CD14-positive monocyte (primary cell): Measurements from ENCODE around the gene CPAMD8. TPM values are rescaled to one million over a fixed set of nuclear protein-coding genes. Genes with fewer than 3 reads are reported as not detected.

Experiments used
- DNase-seq, 3 donors: peaks; one replicate each; pipeline ENCODE4 v3.0.0-alpha.2; 2011 to 2022
- H2AFZ ChIP-seq: 2 replicates; pipeline ENCODE4 v1.6.0; 2012; ENCODE audit warnings: mild to moderate bottlenecking, low read depth, low read length, inconsistent platforms; ENCODE audit not compliant: insufficient read depth, poor library complexity, severe bottlenecking
- H3K27ac ChIP-seq, 2 donors: 1 replicate in 1 of 2; 2 replicates in 1 of 2; pipeline ENCODE4 v1.5.1; 2012 to 2013; ENCODE audit warnings: low read length in 2 of 2, control low read depth in 1 of 2, inconsistent platforms in 1 of 2, low read depth in 1 of 2, mild to moderate bottlenecking in 1 of 2
- H3K27me3 ChIP-seq, 2 donors: one replicate each; pipeline versions ENCODE4 v1.6.0 to v1.6.1; 2011 to 2013; ENCODE audit warnings: low read length in 2 of 2; ENCODE audit not compliant: control insufficient read depth in 2 of 2, insufficient read depth in 2 of 2
- H3K36me3 ChIP-seq, 2 donors: replicated peaks in 1 of 2; 1 replicate in 1 of 2; 2 replicates in 1 of 2; pipeline versions ENCODE4 v1.5.1 to v1.6.1; 2012 to 2013; ENCODE audit warnings: low read length in 2 of 2, control low read depth in 1 of 2, inconsistent platforms in 1 of 2, mild to moderate bottlenecking in 1 of 2; ENCODE audit not compliant: insufficient read depth in 2 of 2, control insufficient read depth in 1 of 2
- H3K4me1 ChIP-seq, 2 donors: 1 replicate in 1 of 2; 2 replicates in 1 of 2; pipeline versions ENCODE4 v1.5.1 to v1.6.1; 2012 to 2013; ENCODE audit warnings: low read length in 2 of 2, control low read depth in 1 of 2, inconsistent platforms in 1 of 2, mild to moderate bottlenecking in 1 of 2, moderate library complexity in 1 of 2; ENCODE audit not compliant: insufficient read depth in 2 of 2, control insufficient read depth in 1 of 2
- H3K4me2 ChIP-seq: replicated peaks from 2 replicates; pipeline ENCODE3; 2012; ENCODE audit warnings: low read length, moderate library complexity, mild to moderate bottlenecking; ENCODE audit not compliant: poor library complexity, severe bottlenecking; ENCODE audit errors: extremely low read depth
- H3K4me3 ChIP-seq, 3 experiments: fragments of 200-600 bp in 1 of 3; sonication (generic) in 1 of 3; replicated peaks in 1 of 3; 1 replicate in 2 of 3; 2 replicates in 1 of 3; pipeline ENCODE4 v1.5.1; 2011 to 2013; ENCODE audit warnings: low read length in 3 of 3, mild to moderate bottlenecking in 3 of 3, control low read depth in 2 of 3, low read depth in 2 of 3, inconsistent platforms in 1 of 3, moderate library complexity in 1 of 3
- H3K79me2 ChIP-seq: 2 replicates; pipeline ENCODE4 v1.6.0; 2012; ENCODE audit warnings: mild to moderate bottlenecking, control low read depth, inconsistent platforms, low read length, moderate library complexity; ENCODE audit not compliant: insufficient read depth
- H3K9ac ChIP-seq: 2 replicates; pipeline ENCODE4 v1.6.0; 2017; ENCODE audit warnings: low read length, mild to moderate bottlenecking; ENCODE audit not compliant: insufficient read depth, poor library complexity, severe bottlenecking
- H3K9me3 ChIP-seq, 2 donors: replicated peaks in 1 of 2; 1 replicate in 1 of 2; 2 replicates in 1 of 2; pipeline versions ENCODE4 v1.5.1 to v1.6.1; 2012 to 2013; ENCODE audit warnings: low read length in 2 of 2, control low read depth in 1 of 2; ENCODE audit not compliant: control insufficient read depth in 1 of 2, insufficient read depth in 1 of 2
- H4K20me1 ChIP-seq: 2 replicates; pipeline ENCODE4 v1.6.0; 2012; ENCODE audit warnings: mild to moderate bottlenecking, low read length, control low read depth, moderate library complexity; ENCODE audit not compliant: insufficient read depth
- H3K27ac Mint-ChIP-seq, 7 donors: one replicate each; pipeline ENCODE4 v1.8.0; 2020; ENCODE audit warnings: mild to moderate bottlenecking in 7 of 7, mixed read lengths in 7 of 7, moderate library complexity in 6 of 7, inconsistent platforms in 2 of 7
- H3K27me3 Mint-ChIP-seq, 3 donors: one replicate each; pipeline ENCODE4 v1.8.0; 2021 to 2022; ENCODE audit warnings: low read depth in 3 of 3, mild to moderate bottlenecking in 3 of 3, mixed read lengths in 3 of 3, moderate library complexity in 3 of 3, inconsistent platforms in 1 of 3
- H3K36me3 Mint-ChIP-seq, 2 donors: one replicate each; pipeline ENCODE4 v1.8.0; 2020; ENCODE audit warnings: mixed read lengths in 2 of 2, inconsistent platforms in 1 of 2, mild to moderate bottlenecking in 1 of 2
- H3K4me1 Mint-ChIP-seq: one replicate; pipeline ENCODE4 v1.8.0; 2020; ENCODE audit warnings: mild to moderate bottlenecking, mixed read lengths
- H3K4me3 Mint-ChIP-seq, 2 donors: one replicate each; pipeline ENCODE4 v1.8.0; 2020; ENCODE audit warnings: mild to moderate bottlenecking in 2 of 2, mixed read lengths in 2 of 2, moderate library complexity in 1 of 2
- H3K9me3 Mint-ChIP-seq, 7 donors: one replicate each; pipeline ENCODE4 v1.8.0; 2020 to 2022; ENCODE audit warnings: mixed read lengths in 7 of 7, mild to moderate bottlenecking in 6 of 7, moderate library complexity in 6 of 7, inconsistent platforms in 2 of 7
- WGBS: methylation state at CpG from one replicate; pipeline ENCODE4 v1.1.5; 2013; ENCODE audit warnings: missing lambda C conversion rate; ENCODE audit not compliant: insufficient coverage; 5-methylcytosine and 5-hydroxymethylcytosine counted together
- intact Hi-C, 2 donors: fragments of 100-400 bp; cut with micrococcal nuclease; formaldehyde crosslinking; loops; one replicate each; pipeline versions ENCODE4 v1.15.0 to v1.15.1; 2023
- polyA plus RNA-seq, 3 donors: library from polyadenylated mRNA; depleted of rRNA in 1 of 3; unstranded in 2 of 3; stranded (reverse) in 1 of 3; fragments of 300-500 nt in 2 of 3; fragments of >200 nt in 1 of 3; fragmentation: Illumina TruSeq in 2 of 3; gene quantifications; 1 replicate in 2 of 3; 2 replicates in 1 of 3; pipeline ENCODE4 v1.2.3, GENCODE V29; 2012 to 2021
- TF ChIP-seq, protein P1 (sequence below): fragments of 200-600 bp; IDR thresholded peaks from one replicate; pipeline ENCODE4 v1.8.0; 2022; ENCODE audit warnings: antibody characterized with exemption, mild to moderate bottlenecking

The CPAMD8 gene
- polyA plus RNA-seq, 3 donors: 5.1 to 53.4 (median 5.4) TPM

DNA sequence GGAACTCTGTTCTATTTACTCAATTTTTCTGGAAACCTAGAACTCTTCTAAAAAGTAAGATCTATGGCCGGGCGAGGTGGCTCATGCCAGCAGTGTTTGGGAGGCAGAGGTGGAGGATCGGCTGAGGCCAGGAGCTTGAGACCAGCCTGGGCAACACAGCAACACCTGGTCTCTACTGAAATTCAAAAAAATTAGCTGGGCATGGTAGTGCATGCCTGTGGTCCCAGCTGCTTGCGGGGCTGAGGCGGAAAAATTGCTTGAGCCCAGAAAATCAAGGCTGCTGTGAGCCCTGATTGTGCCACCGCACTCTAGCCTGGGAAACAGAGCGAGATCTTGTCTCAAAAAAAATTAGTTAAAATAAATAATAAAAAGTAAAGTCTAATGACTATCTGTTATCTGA is 109.2 kb downstream of the CPAMD8 start:
- WGBS: 89% methylated on average over 5 of the region's 7 CpGs
- H3K36me3 ChIP-seq: peaks cover 0 to 8% of the 10 kb centered on the region in 2 donors
- intact Hi-C loops: no loop called here
- H4K20me1 ChIP-seq: no peaks in the 10 kb centered on the region
- Mint-ChIP-seq H3K9me3 (peaks cover 29 to 46% (median 38%) of the 10 kb centered on the region in 7 donors), H3K36me3 (peaks cover 0 to 2% of the 10 kb centered on the region in 2 donors), H3K4me1 (no peaks in the 10 kb centered on the region), H3K4me3 (no peak overlapping the region), H3K27me3 (peaks cover 9 to 19% (median 18%) of the 10 kb centered on the region in 3 donors), H3K27ac (no peak overlapping the region)
- no peaks in the 10 kb centered on the region for H3K27me3 ChIP-seq
- no peak overlapping the region for H3K4me3 ChIP-seq
- H3K4me2 ChIP-seq: no peak overlapping the region
- no peaks in the 10 kb centered on the region for H3K79me2 ChIP-seq
- no peaks in the 10 kb centered on the region for H3K4me1 ChIP-seq
- no peak for DNase-seq
- H3K9ac ChIP-seq: no peak overlapping the region
- peaks cover 26 to 40% of the 10 kb centered on the region in 2 donors for H3K9me3 ChIP-seq
- no peak overlapping the region for H2AFZ ChIP-seq
- TF ChIP-seq, protein P1, sequence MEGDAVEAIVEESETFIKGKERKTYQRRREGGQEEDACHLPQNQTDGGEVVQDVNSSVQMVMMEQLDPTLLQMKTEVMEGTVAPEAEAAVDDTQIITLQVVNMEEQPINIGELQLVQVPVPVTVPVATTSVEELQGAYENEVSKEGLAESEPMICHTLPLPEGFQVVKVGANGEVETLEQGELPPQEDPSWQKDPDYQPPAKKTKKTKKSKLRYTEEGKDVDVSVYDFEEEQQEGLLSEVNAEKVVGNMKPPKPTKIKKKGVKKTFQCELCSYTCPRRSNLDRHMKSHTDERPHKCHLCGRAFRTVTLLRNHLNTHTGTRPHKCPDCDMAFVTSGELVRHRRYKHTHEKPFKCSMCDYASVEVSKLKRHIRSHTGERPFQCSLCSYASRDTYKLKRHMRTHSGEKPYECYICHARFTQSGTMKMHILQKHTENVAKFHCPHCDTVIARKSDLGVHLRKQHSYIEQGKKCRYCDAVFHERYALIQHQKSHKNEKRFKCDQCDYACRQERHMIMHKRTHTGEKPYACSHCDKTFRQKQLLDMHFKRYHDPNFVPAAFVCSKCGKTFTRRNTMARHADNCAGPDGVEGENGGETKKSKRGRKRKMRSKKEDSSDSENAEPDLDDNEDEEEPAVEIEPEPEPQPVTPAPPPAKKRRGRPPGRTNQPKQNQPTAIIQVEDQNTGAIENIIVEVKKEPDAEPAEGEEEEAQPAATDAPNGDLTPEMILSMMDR: no peak
- H3K27ac ChIP-seq: no peak overlapping the region

DNA sequence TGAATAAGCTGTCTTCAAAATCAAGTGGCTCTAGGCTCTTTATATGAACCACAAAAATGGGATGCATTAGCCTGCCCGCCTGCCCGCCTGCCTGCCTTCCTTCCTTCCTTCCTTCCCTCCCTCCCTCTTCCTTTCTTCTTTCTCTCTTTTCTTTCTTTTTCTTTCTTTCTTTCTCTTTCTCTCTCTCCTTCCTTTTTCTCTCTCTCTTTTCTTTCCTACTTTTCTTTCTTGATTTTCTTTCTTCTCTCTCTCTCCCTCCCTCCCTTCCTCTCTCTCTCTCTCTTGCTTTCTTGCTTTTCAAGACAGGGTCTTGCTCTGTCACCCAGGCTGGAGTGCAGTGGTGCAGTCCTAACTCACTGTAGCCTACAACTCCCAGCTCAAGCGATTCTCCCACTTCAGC is 110.9 kb downstream of the CPAMD8 start:
- Histone ChIP-seq H3K4me3 (no peak overlapping the region), H4K20me1 (no peaks in the 10 kb centered on the region), H3K27ac (no peak overlapping the region), H3K36me3 (peaks cover 0 to 8% of the 10 kb centered on the region in 2 donors), H3K4me2 (no peak overlapping the region), H3K9me3 (peaks cover 29 to 44% of the 10 kb centered on the region in 2 donors), H3K79me2 (no peaks in the 10 kb centered on the region), H3K4me1 (no peaks in the 10 kb centered on the region), H3K9ac (no peak overlapping the region), H2AFZ (no peak overlapping the region), H3K27me3 (no peaks in the 10 kb centered on the region)
- Mint-ChIP-seq H3K36me3 (peaks cover 0 to 2% of the 10 kb centered on the region in 2 donors), H3K27me3 (peaks cover 11 to 21% (median 20%) of the 10 kb centered on the region in 3 donors), H3K4me1 (peaks cover 3% of the 10 kb centered on the region), H3K4me3 (no peak overlapping the region), H3K9me3 (peaks cover 33 to 54% (median 47%) of the 10 kb centered on the region in 7 donors), H3K27ac (no peak overlapping the region)
- TF ChIP-seq, protein P1: no peak
- 59% methylated on average over 2 of the region's 3 CpGs for WGBS
- intact Hi-C loops: no loop called here
- DNase-seq: no peak
